ENCODE data around the gene SLC26A3.

- TF ChIP-seq CTCF (IDR thresholded peaks at IDR 0.05; ENCODE audit: low read depth, low read length) (no peak), POLR2A (IDR thresholded peaks at IDR 0.05; ENCODE audit: extremely low read depth, insufficient read length) (no peak), MYC (IDR thresholded peaks at IDR 0.05; ENCODE audit: low read depth, low read length) (no peak)
Observed at GRCh38 chr7:107838816-107839565, 36.0 kb upstream of the SLC26A3 start.

Data from NB4 (cell line).